Calu3 (cell line): ENCODE results near the gene INSRR. TPM values are rescaled to one million over a fixed set of nuclear protein-coding genes. Genes with fewer than 3 reads are reported as not detected.

ENCODE experiments used
- BruUV-seq: library from RNA; stranded (reverse); fragments of 400-500 nt; replicated peaks from 2 replicates; lab custom pipeline; 2021; lab: Mats Ljungman, UMichigan
- CTCF ChIA-PET: fragments of 300-600 bp; sonication (Branson Sonifier 250); formaldehyde crosslinking; loops from one replicate; lab custom pipeline; 2022; ENCODE audit warnings: antibody characterized with exemption; lab: Charles Lee
- DNase-seq: peaks from one replicate; pipeline ENCODE4 v3.0.0; 2022
- H3K27ac Mint-ChIP-seq: one replicate; pipeline ENCODE4 v1.8.0; 2022; ENCODE audit warnings: mixed read lengths; ENCODE audit not compliant: unreplicated experiment
- H3K27me3 Mint-ChIP-seq: one replicate; pipeline ENCODE4 v1.8.0; 2022; ENCODE audit warnings: mixed read lengths; ENCODE audit not compliant: unreplicated experiment
- H3K36me3 Mint-ChIP-seq: one replicate; pipeline ENCODE4 v1.8.0; 2022; ENCODE audit warnings: mild to moderate bottlenecking, moderate library complexity, mixed read lengths; ENCODE audit not compliant: insufficient read depth, unreplicated experiment
- H3K4me1 Mint-ChIP-seq: one replicate; pipeline ENCODE4 v1.8.0; 2022; ENCODE audit warnings: mild to moderate bottlenecking, low read depth, mixed read lengths; ENCODE audit not compliant: unreplicated experiment
- H3K4me3 Mint-ChIP-seq: one replicate; pipeline ENCODE4 v1.8.0; 2022; ENCODE audit warnings: mild to moderate bottlenecking, low read depth, moderate library complexity, mixed read lengths; ENCODE audit not compliant: unreplicated experiment
- H3K9me3 Mint-ChIP-seq: one replicate; pipeline ENCODE4 v1.8.0; 2022; ENCODE audit warnings: low read depth, mixed read lengths; ENCODE audit not compliant: unreplicated experiment
- intact Hi-C: fragments of 100-400 bp; cut with micrococcal nuclease; formaldehyde crosslinking; loops from one replicate; pipeline ENCODE4 v1.10.0; 2022; ENCODE audit not compliant: unreplicated experiment
- total RNA-seq: library from RNA; stranded (reverse); gene quantifications from 2 replicates; pipeline ENCODE4 v1.2.3, GENCODE V29; 2022
- TF ChIP-seq, protein P1 (sequence below): fragments of 200-600 bp; IDR thresholded peaks from one replicate; pipeline ENCODE4 v1.8.0; 2022; ENCODE audit warnings: antibody characterized with exemption; ENCODE audit not compliant: unreplicated experiment

The INSRR gene
- total RNA-seq, 1 experiment from 2014 or later: not detected

DNA sequence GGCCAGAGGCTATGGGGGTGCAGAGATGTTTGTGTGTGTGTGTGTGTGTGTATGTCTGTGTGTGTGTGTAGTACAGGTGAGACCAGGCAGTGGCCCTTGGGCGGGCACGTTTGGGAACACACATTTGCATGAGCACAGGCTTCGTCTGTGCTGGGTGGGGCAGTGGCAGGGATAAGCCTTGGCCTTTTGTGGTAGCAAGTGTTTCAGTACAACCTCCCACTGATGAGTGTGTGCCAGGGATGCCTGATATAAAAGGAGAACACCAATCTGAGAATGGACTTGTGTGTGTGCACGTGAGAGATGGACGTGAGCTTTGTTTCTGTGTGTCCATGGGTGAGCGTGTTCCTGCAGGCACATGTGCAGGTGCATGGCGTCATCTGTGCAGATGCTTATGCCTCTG lies 4.7 kb upstream of the INSRR start:
- CTCF ChIA-PET: interaction anchor here (1.2 kb wide), 1 partner anchor 50 kb away, joined by 3 read pairs; no protein-coding TSS in a partner anchor
- H3K27ac Mint-ChIP-seq: no peak overlapping the region
- TF ChIP-seq, protein P1, sequence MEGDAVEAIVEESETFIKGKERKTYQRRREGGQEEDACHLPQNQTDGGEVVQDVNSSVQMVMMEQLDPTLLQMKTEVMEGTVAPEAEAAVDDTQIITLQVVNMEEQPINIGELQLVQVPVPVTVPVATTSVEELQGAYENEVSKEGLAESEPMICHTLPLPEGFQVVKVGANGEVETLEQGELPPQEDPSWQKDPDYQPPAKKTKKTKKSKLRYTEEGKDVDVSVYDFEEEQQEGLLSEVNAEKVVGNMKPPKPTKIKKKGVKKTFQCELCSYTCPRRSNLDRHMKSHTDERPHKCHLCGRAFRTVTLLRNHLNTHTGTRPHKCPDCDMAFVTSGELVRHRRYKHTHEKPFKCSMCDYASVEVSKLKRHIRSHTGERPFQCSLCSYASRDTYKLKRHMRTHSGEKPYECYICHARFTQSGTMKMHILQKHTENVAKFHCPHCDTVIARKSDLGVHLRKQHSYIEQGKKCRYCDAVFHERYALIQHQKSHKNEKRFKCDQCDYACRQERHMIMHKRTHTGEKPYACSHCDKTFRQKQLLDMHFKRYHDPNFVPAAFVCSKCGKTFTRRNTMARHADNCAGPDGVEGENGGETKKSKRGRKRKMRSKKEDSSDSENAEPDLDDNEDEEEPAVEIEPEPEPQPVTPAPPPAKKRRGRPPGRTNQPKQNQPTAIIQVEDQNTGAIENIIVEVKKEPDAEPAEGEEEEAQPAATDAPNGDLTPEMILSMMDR: no peak
- no peak for DNase-seq
- H3K4me1 Mint-ChIP-seq: peaks cover 23% of the 10 kb centered on the region
- peaks cover 81% of the 10 kb centered on the region for H3K27me3 Mint-ChIP-seq
- BruUV-seq: no TSS peak
- intact Hi-C loops: no loop called here
- H3K9me3 Mint-ChIP-seq: no peaks in the 10 kb centered on the region
- H3K36me3 Mint-ChIP-seq: no peaks in the 10 kb centered on the region
- H3K4me3 Mint-ChIP-seq: no peak overlapping the region

DNA sequence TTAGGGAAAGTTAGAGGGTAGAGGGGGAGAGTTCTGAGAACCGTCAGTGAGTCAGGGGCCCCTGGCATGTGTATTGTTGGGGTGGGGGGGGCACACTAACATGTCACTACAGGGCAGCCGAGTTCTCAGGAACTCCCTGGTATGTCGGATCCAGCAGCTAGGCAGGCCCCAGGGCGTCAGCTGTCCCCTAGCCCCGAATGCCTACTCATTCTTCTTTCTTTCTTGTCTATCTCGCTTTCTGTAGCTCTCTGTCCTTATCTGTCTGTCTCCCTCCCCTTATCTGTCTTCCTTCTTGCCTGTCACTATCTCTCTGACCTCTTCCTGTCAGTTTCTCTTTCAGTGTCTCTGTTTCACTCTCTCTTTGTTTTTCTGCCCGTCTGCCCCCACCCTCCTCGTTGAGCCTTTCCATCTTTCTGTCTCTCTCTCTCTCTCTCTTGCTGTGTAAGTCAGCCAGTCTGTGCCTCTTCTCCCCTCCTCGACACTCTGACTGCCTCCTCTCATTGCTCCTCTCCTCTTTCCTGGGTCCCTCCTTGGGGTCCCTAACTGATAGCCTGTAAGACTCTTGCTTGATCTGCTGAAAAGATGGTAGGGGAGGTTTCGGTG lies 4.2 kb upstream of the INSRR start:
- peaks cover 28% of the 10 kb centered on the region for H3K4me1 Mint-ChIP-seq
- intact Hi-C loops: no loop called here
- BruUV-seq: no TSS peak
- no peak for DNase-seq
- peaks cover 81% of the 10 kb centered on the region for H3K27me3 Mint-ChIP-seq
- CTCF ChIA-PET: interaction anchor here (0.6 to 0.7 kb wide), 2 partner anchors 18 to 168 kb away, joined by 4 to 5 read pairs; no protein-coding TSS in a partner anchor
- no peaks in the 10 kb centered on the region for H3K9me3 Mint-ChIP-seq
- no peak overlapping the region for H3K27ac Mint-ChIP-seq
- TF ChIP-seq, protein P1: no peak
- H3K36me3 Mint-ChIP-seq: no peaks in the 10 kb centered on the region
- no peak overlapping the region for H3K4me3 Mint-ChIP-seq

DNA sequence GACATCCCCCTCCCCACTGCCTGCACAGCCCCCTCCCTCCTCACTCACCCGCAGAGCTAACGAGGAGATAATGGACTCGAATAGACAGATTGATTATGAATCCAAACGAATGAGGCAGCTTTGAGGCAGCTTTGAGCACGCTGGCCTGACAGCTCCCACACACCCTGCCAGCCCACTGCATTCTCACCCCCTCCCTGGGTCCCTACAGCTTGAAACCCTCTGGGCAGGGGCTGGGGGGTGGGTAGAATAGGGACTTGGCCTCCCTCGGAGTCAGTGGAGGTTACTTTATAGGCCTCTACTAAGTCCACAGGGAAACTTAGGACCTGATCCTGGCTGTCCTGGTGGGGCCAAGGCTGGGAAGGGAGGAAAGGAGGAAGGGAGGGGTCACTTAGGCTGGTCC lies 3.7 kb upstream of the INSRR start:
- intact Hi-C loops: no loop called here
- CTCF ChIA-PET: interaction anchor here (0.6 to 0.7 kb wide), 2 partner anchors 18 to 167 kb away, joined by 4 to 5 read pairs; no protein-coding TSS in a partner anchor
- no TSS peak for BruUV-seq
- no peak overlapping the region for H3K4me3 Mint-ChIP-seq
- peaks cover 28% of the 10 kb centered on the region for H3K4me1 Mint-ChIP-seq
- TF ChIP-seq, protein P1: no peak
- DNase-seq: no peak
- H3K27me3 Mint-ChIP-seq: peaks cover 82% of the 10 kb centered on the region
- H3K27ac Mint-ChIP-seq: no peak overlapping the region
- no peaks in the 10 kb centered on the region for H3K9me3 Mint-ChIP-seq
- H3K36me3 Mint-ChIP-seq: no peaks in the 10 kb centered on the region

DNA sequence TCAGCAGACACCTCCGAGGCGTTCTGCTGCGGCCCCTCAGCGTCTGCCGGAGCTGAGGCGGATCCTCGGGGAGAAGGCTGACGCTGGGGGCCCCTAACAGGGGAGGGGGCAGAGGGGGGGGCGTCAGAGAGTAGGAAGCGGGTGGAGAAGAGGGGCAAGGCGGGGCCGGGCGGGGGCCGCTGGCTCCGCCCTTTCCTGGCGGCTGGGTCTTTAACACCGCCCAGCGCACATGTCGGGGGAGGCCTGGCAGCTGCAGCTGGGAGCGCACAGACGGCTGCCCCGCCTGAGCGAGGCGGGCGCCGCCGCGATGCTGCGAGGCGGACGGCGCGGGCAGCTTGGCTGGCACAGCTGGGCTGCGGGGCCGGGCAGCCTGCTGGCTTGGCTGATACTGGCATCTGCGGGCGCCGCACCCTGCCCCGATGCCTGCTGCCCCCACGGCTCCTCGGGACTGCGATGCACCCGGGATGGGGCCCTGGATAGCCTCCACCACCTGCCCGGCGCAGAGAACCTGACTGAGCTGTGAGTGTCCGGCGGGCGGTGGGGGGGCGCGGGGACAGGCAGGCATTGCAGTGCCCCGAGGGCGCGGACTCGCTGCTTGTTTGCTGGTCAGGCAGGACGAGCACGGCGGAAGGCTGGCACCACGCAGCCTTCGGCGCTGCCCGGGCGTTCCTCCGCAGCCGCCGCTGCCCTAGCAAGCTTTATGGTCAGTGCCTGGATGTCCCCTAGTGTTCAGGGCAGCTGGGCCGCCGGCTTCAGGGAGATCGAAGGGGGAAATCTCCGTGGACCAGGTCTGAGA lies 1.9 kb upstream of the INSRR start, which contains the start of gene NTRK1:
Gene NTRK1, plus strand, starts transcription at position 238 of the 796 bp plus-strand sequence. Its CDS starts 70 bp downstream, at position 308.
- DNase-seq: peak; percentile 25
- peaks cover 96% of the 10 kb centered on the region for H3K27me3 Mint-ChIP-seq
- TF ChIP-seq, protein P1: no peak

More for the DNA sequence above, 1.9 kb upstream of the INSRR start, which contains the start of gene NTRK1:
- Mint-ChIP-seq H3K36me3 (no peaks in the 10 kb centered on the region), H3K27ac (no peak within 1 kb of the TSS), H3K4me3 (peak within 1 kb of the TSS; percentile 58), H3K4me1 (peaks cover 28% of the 10 kb centered on the region), H3K9me3 (no peaks in the 10 kb centered on the region)
- no TSS peak for BruUV-seq
- CTCF ChIA-PET: interaction anchor here (0.6 to 3.3 kb wide), 11 partner anchors 14 to 237 kb away, joined by 4 to 49 read pairs (median 8); partner anchors contain the start of genes ISG20L2 and METTL25B
- intact Hi-C loops: loop anchor here (1.0 to 2.0 kb wide), 2 partner anchors 64 to 134 kb away; no protein-coding TSS in a partner anchor
